ENCODE measurements around the gene ZNF750.

The ZNF750 gene

DNA sequence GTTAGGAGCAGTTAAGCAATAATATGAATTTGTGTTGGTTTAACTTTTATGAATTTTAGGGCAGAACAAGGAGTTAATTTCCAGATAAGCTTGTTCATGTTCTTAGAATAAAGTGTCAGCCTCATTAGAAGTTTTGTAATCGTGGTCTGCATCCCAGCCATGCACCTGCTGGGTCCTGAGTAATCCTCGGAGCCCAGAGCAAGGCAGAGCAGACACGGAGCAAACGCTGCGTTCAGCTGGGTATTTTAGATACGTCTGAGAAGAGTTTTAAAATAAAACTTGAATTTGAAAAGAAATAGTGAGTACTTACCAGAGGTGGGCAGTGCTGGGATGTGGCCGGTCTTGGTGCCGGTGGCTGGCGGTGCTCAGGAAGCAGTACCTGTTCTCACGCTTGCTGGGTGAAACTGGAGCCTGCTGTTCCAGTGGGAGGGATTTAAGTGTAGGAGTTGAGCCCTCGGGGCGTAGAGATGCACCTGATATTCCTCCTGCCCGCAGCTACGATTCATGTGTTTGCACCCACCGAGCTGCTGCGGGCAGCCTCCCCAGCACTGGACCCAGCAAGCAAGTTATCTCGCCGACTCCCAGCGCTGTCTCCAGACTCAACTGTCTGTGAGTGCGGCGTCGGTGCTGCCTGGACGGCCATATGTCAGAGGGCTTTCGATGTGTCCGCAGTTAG lies at the start of gene ZNF750:
Gene ZNF750 (minus strand): TSS at position 406 of the 676 bp plus-strand sequence. CDS start 7,568 bp downstream, outside the sequence.
- DNase-seq: no peak

DNA sequence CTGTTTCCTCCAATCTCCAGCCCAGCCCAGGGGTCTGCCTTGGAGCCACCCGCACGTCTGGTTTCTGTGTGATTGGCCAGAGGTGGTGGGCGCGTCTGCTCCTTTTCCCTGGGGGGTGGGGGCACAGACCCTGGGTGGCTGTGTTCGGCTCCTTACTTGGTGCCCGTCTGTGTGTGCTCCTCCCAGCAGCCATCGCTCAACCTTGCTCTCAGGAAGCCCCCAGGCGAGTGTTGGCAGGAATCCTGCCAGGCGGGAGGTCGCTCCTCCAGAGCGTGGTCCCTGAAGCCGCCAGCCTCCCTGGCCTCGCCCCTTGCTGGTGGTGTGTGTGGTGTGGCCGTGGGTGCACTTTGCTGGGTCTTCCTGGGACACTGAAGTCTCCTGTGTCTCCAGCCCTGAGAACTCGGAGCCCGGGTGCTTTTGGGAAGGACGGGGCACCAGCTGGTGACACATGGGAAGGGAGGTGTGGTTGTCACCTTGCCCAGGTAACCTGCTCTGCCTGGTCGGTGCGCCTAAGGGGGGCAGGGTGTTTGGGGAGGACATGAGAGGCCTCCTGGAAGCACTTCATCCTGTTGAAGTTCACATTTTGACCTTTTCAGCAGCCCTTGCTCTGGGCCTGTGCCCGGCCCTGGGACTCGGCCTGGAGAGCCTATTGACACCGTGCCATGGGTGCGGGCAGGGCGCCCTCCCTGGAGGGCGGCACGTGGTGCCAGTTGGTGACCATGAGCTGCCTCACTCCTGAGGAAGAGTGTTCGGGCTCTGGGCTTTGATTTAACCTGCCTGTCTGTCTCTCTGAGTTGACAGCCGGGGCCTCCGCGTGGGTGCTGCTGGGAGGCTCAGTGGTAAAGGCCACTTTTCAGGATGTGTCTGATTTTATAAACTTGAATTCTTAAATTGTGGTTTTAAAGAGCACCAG lies 49.0 kb upstream of the ZNF750 start:
- DNase-seq: no peak

DNA sequence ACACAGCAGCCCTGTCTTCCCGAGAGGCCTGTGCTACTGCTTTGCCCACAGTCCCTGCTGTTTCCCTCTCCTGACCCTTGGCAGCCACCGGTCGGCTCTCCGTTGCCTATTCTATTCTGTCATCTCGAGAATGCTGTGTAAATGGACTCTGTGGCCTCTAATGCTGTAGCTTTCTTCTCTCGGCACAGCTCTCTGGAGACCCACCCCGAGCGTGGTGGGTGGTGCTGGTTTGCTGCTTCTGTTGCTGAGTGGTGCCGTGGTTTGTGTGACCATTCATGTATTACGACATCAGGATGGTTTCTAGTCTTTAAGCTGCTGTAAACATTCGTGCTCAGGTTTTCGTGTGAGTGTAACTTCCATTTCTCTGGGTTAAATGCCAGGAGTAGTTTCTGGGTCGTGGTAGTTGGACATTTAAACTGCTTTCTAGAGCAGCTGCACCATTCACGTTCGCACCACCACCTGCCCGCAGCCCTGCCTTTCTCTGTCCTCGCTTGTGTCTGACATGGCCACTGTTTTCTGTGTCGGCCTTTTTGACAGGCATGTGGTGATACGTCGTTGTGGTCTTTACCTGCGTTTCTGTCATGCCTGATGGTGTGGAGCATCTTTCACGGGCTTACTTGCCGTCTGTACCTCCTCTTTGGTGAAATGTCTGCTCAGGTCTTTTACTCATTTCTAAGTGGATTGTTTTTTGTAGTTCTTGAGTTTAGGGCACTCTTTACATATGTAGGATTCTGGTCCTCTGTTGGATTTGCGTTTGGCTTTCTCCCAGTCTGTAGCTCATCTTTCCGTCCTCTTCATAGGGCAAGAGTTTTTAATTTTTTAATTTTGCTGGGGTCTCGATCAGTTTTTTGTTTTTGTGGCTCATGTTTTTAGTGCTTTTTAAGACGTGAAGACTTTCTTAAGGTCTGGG lies 47.7 kb upstream of the ZNF750 start:
- no peak for DNase-seq

DNA sequence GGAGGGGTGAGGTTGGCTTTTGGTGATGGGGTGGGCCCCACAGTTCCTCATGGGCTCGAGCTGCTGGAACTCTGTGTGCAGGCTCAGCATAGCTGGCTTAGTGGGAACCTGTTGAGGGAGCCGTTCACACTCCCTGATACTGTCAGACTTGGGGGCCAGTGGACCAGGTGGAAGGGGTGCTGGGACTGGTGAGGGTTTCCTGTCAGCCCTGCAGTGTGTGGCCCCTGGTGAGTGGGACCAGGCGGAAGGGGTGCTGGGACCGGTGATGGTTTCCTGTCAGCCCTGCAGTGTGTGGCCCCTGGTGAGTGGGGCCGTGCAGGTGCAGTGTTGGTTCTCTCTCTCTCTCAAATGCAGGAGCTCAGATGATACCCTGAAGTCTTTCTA lies 45.1 kb upstream of the ZNF750 start:
- DNase-seq: peak; percentile 59

DNA sequence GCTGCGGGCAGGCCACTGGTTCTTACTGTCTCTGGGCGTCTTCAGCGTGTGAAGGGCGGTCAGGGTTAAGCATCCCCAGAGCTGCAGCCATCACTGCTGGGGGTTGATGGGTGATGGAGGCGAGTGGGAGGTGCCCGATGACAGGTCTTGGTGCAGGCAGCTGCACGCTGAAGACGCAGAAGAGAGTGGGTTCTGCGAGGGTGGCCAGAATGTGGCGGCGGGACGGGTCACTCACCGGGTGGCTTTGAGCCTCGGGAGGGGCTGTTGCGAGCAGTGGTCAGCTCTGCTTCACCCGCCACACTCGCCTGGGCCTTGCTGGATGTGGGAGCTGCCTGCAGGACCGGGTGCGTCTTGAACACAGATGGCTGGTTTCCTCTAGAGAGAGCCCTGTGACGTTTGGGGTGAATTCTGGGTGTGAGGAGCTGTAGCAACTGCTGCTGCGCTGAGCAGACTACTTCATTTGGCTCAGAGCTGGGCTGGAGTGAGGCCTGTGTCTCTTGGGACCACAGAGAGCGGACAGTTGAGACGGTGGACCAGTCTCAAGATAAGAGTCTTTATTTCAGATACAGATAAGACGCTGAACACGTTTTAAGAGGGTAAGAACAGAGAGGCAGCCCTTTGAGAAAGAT lies 44.6 kb upstream of the ZNF750 start:
- no peak for DNase-seq

DNA sequence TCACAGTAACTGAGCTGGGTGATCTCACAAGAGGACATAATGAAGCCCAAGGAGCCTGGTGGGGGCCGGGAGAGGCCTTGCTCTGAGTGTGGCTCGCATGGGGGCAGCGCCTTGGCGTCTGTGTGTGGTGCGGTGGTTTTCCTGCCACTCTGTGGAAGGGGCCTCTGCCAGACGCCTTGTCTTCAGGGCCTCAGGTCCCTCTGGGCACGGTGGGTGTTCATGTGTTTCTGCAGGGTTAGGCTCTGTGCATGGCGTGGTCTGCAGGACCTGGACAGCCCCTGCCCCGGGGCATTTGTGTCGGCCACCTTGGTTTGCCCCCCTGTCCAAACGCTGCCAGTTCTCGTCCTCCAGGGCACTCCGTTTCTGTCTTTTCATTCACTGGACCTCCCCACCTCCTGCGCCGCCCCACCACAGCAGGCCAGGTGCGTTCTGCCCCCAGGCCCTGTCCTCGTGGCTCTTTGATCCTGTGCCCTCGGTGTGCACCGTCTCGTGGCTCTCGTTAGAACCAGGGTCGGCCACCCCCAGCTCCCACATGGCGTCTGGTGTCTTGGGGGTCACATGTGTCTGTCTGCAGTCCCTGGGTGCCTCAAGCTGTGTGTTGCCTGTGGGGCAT lies 43.7 kb upstream of the ZNF750 start:
- no peak for DNase-seq

DNA sequence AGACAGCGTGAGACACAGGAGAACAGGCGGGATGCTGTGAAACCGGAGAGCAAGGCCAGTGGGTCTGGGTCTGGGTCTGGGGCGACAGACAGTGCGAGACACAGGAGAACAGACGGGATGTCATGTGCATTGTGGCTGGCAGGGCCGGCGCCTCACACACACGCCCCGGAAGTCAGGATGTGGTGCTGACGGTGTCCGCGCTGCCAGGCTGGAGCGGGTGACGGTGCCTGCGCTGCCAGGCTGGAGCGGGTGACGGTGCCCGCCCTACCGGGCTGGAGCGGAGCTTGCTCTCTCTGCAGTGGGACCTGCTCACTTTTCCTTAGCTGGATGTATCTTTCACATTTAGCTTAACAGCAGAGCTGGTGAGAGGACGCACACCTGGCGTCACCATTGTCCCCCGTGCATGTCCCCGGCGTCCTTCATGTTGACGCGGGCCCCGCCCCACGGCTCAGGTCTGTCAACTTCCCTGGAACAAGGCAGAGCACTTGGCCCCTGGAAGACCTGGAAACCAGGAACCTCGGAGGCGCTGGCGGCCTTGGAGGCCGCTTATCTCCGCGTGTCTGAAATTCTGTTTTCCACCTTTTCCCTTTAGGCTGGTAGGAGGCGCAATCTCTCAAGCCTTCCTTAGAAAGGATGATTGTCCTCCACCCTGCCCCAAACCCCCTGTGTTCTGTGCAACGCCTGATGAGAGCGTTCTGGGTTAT lies 43.0 kb upstream of the ZNF750 start:
- DNase-seq: peak; percentile 85

DNA sequence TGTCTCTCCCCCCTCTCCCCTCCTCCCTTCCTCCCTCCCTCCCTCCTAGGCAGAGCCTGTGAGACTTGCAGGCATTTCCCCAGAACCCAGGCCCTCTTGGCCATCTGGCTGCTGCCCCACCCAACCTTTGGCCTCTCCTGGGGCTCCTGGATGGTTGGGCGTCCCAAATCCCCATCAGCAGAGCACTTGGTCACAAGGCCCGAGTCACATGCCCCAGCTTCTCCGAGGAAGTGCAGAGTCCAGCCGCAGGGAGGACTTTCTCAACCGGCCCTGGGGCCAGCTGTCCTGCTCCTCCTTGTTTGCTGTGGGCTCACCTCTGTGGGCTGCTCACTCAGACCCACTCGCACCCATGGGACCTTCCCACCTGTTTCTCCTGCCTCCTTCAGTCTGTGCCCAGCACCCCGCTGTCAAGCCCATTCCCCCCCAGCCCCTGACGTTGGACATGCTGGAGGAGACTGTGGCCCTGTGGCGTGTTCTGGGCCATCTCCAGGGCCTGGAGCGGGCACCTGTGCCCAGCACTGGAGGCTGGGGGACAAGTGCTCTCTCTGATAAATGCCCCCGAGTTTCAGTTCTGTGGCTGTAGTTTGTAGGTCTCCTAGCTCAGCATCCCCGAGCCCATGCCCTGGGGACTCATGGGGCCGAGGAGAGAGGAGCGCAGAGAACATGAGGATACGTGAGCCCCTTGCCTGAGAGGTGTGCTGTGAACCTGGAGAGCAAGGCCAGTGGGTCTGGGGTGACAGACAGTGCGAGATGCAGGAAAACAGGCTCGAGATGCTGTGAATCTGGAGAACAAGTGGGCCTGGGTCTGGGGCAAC lies 42.3 kb upstream of the ZNF750 start:
- DNase-seq: no peak

DNA sequence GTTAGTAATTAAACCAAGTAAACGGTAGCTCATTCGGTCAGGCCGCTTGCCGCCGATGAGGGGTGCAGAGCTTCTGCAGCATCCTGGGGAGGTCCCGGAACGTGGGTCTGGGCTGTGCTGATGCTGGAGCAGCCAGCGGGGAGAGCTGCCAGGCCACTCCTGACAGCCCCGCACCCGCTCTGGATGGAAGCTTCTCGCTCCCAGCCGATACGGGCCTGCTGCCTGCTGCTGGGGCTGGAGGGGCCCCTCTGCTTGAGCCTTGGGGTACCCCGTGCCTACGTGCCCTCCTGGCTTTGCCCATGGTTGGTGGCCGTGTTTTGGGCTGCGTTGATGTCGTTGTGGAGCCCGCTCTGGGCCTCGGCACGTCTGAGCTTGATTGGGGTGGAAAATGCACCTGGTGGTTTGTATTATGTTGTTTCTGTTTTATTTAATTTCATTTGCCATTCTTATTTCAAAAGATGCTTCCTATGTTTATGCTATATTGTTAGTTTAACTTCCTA lies 41.6 kb upstream of the ZNF750 start:
- DNase-seq: no peak

DNA sequence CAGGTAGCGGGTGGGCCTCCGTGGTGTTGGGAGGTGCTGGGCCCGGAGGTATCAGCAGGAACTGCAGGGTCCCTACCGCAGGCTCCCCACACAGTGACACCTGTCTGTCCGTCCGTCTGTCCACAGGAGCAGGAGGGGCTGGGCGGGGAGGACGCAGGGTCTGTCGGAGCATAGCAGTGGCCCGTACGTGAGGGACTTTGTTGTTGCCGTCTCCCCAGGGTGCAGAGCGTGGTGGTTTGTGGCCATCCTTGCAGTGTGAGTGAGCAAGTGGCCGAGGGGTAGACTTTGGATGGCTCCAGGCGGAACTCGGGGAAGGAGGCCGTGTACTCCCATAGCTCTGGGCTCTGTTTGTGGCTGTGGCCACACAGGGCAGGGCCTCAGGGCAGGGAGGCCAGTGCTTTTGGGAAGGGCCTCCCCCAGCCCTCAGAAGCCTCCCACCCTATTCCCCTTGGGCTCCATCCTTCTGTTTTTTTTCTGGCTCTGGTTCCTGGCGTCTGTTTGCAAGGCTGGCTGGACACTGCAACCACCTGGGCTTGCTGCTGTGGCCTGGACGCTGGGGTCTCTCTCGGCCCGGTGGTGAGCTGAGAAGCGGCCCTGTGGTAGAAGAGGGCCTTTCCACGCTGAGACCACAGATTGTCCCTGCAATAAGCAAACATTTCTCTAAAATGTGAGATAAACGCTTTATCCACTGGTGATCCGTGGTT lies 41.0 kb upstream of the ZNF750 start:
- no peak for DNase-seq

DNA sequence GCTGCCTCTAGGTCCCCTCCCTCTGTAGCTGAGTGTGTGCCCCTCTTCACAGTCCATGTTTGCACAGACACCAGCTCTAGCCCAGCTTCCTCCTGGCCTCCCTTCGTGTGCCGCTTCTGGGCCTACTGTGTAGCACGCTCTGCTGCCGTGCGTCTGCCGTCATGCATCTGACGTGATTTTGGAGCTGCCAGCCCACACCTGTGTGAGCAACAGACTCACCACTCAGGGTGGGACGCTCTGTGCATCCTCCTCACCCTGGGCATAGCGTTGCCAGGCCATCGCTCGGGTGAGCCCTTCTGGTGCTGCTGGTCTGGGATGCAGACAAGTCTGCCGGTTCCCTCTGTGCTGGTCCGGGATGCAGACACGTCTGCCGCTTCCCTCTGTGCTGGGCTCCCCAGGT lies 39.4 kb upstream of the ZNF750 start:
- DNase-seq: no peak

DNA sequence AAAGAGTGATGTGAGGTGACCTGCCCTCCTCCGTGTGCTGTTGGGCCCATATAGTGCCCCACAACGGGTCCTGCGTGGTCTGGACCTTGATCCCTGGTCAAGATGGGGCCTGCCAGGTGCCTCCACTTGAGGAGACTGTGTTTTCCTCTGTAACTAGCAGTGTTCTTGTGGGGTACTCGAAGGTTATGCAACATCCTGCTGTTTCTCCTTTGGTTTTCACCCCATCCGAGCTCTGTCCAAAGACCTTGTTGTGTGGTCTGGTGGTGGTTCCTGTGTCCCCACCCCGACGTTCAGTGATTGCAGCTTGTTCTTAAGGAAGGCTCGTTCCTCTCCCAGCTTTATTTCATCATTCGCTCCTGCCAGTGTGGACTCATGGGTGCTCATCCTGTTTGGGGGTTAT lies 38.7 kb upstream of the ZNF750 start:
- DNase-seq: no peak

DNA sequence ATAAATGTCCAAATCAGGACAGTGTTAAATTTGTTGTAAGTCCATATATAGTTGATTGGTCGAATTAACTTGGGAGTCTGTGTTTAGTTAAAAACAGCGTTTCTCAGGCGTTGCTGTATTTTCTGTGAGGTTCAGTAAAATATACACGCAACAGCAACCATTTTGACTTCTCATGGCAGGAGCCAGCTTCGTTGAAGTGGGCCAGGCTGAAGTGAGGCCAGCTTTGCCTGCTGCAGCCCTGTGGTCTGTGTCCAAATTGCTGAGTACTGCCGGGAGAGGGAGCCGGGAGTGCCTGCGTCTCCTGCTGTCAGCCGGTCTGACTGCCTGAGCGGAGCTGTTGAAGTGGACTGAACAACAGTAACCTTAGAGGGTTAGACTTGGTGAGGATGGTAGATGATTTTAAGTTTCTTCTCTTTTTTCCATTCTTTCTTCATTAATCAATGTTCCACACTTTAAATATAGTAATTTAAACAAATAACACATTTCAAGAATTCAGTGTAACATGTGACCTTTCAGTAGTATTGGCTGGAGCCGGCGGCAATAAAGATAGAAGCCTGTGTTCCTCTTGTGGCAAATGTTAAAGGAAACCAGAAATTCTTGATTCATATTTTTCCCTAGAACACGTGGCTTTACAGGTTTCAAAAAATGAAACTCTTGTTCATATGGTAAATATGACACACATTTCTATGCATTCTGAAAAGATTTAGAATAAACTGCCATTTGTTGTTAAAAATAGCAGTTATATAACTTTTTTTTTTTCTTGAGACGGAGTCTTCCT lies 37.0 kb upstream of the ZNF750 start:
- DNase-seq: no peak

DNA sequence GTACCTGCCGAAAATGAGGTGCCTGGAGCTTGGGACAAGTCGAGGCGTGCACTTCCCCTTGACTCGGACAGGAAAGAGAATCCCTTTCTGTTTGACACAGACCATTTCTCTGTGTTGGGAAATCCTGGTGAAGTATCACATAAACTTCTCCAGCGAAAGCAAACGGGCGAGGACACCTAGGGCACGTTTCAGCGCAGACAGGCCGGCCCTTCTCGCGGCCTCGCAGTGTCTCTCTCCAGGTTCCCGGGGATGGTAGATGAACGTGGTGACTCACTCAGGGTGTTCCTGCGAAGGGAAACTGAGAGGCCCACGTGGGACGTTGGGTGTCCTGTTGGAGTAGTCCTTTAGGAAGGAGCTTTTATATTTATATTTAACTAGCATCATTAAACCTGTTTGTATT lies 36.3 kb upstream of the ZNF750 start:
- no peak for DNase-seq

DNA sequence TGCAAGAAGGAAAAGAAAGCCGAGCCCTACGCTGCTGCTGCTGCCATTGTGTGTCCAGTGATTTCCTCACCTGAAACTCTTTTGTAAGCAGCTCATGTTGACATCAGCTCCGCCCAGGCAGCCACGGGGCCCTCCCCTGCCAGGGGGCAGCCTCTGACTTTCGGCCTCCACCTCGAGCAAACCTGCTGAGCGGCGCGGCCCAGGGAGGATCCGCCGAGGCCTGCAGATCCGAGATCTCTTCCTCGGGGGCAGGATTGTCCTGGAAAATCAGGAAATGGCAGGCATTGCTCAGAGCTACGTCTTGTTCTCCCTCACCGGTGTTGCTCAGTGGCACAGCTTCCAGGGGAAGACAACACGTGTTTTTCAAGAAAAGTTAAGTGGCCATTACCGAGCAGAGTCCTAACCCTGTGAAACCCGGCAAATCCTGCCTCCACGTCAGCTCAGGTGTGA lies 35.6 kb upstream of the ZNF750 start:
- DNase-seq: no peak

DNA sequence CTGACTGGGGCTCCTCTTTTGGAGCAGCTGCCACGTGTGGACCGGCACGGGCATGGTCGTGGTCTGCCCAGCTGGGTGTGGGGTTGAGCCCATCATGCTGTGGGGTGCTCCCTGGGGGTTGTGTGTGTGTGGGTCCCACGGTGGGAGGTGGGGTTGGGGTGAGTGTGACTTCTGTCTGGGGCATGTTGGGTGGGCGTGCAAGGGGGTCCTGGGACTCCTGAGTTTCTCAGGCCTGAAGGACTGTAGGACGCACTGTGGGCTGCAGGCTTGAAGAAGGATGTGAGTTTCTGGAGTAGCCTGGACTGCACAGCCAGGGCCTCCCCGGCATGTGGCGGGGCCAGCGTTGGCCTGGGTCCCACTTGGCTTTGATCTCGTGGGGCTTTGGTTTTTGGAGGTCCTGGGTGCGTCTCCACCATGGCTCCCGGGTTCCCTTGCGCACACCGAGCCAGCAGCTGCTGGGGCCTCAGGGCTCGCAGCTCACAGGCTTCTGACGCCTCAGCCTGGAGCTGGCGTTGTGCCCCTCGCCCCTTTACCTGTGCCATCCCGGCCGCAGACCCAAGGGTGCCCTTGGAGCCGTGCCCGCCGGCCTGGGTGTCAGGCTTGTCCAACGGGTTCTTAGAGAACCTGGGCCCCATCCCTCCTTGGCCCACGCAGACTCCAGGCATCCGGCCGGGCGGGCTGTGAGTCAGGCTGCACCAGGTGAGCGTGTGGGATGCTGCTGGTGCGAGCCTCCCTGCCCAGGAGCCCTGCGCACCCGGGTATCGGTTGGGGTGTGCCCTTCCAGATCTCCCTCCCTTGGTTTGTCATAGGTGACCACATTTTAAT lies 34.4 kb upstream of the ZNF750 start:
- DNase-seq: no peak

DNA sequence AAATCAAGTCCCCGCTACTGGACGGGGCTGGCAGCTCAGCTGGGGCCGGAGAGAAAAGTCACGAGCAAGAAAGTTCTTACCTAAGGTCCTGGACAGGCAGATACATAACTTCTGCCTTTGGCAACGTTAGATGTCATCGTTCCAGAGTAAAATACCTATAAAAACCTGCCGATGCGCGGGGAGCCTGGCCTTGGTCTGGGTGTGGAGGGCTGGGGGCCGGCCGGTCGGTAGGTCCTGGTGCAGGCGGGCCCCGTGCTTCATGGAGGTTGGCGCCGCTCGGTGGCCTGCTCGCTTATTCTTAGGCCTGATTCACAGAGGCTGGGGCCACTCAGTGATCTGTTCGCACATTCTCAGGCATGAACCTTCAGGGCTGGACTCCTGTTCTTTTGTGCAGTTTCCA lies 33.7 kb upstream of the ZNF750 start:
- DNase-seq: no peak
